Gastrocnemius medialis (tissue), 4 donors: Measurements from ENCODE around the gene KRT10. TPM values are rescaled to one million over a fixed set of nuclear protein-coding genes. Genes with fewer than 3 reads are reported as not detected.

Experiments used
- ATAC-seq, 2 donors: fragments of 150-250 bp; one replicate each; pipeline ENCODE4 v1.9.1; 2016
- DNase-seq, 2 donors: peaks; one replicate each; pipeline ENCODE4 v3.0.0-alpha.2; 2019
- H3K27ac ChIP-seq, 4 donors: fragments of 200-600 bp; sonication (generic); 1 replicate in 1 of 4; 2 replicates in 3 of 4; pipeline ENCODE4 v1.5.1; 2016 to 2018; ENCODE audit warnings: mild to moderate bottlenecking in 2 of 4, moderate library complexity in 1 of 4
- H3K27me3 ChIP-seq, 3 donors: fragments of 200-600 bp; sonication (generic) in 2 of 3; 1 replicate in 1 of 3; 2 replicates in 2 of 3; pipeline versions ENCODE4 v1.5.1 to v1.6.0; 2016 to 2019; ENCODE audit warnings: mild to moderate bottlenecking in 1 of 3, moderate library complexity in 1 of 3
- H3K36me3 ChIP-seq, 2 donors: fragments of 200-600 bp; sonication (generic) in 1 of 2; one replicate each; pipeline ENCODE4 v1.5.1; 2017 to 2018
- H3K4me1 ChIP-seq, 2 donors: fragments of 200-600 bp; sonication (generic) in 1 of 2; one replicate each; pipeline ENCODE4 v1.5.1; 2016 to 2017; ENCODE audit warnings: mild to moderate bottlenecking in 2 of 2
- H3K4me3 ChIP-seq, 4 donors: fragments of 200-600 bp; sonication (generic) in 3 of 4; 1 replicate in 1 of 4; 2 replicates in 3 of 4; pipeline ENCODE4 v1.5.1; 2016 to 2019; ENCODE audit warnings: mild to moderate bottlenecking in 2 of 4
- H3K9me3 ChIP-seq, 3 donors: fragments of 200-600 bp; sonication (generic) in 2 of 3; 1 replicate in 1 of 3; 2 replicates in 2 of 3; pipeline ENCODE4 v1.5.1; 2016 to 2019
- CTCF ChIP-seq, 5 experiments: fragments of 450-650 bp in 3 of 5; fragments of 200-600 bp in 2 of 5; sonication (generic) in 2 of 5; IDR thresholded peaks in 4 of 5; conservative IDR thresholded peaks in 1 of 5; 1 replicate in 4 of 5; 2 replicates in 1 of 5; pipeline ENCODE4 v1.5.1; 2016 to 2019; ENCODE audit warnings: antibody characterized with exemption in 5 of 5, mild to moderate bottlenecking in 3 of 5, moderate library complexity in 3 of 5
- POLR2A ChIP-seq, 2 donors: fragments of 450-650 bp; IDR thresholded peaks; one replicate each; pipeline ENCODE4 v1.6.1; 2017; ENCODE audit warnings: antibody characterized with exemption in 2 of 2, mild to moderate bottlenecking in 2 of 2, moderate library complexity in 2 of 2
- in situ Hi-C, 4 donors: fragments of 200-750 bp; cut with MboI; loops; one replicate each; pipeline versions ENCODE4 v1.15.0 to v1.8.0; 2017; ENCODE audit warnings: low sequenced_read_pairs in 4 of 4
- intact Hi-C: fragments of 100-400 bp; cut with DNase I; formaldehyde crosslinking; loops from one replicate; pipeline ENCODE4 v1.15.1; 2023; ENCODE audit warnings: low total_unique reads
- total RNA-seq, 4 donors: library from RNA; depleted of rRNA; stranded (reverse); fragments of >200 nt; gene quantifications; one replicate each; pipeline versions ENCODE4 v1.1.0 to v1.2.3, GENCODE V29; 2016

KRT10 gene
- total RNA-seq, 4 donors from 2014 or later = 0.20 to 21.9 (median 9.4) TPM

GRCh38 chr17:40794466-40794865 is 27.9 kb downstream of the KRT10 start:
- no peak for ATAC-seq
- Histone ChIP-seq H3K36me3 (no peaks in the 10 kb centered on the region), H3K27me3 (peaks cover 4 to 33% (median 20%) of the 10 kb centered on the region in 3 donors), H3K4me3 (no peak overlapping the region), H3K4me1 (no peaks in the 10 kb centered on the region), H3K27ac (no peak overlapping the region), H3K9me3 (no peaks in the 10 kb centered on the region)
- no peak for TF ChIP-seq CTCF (IDR thresholded peaks at IDR 0.05 in 4 of 5, conservative IDR thresholded peaks at IDR 0.05 in 1 of 5)
- TF ChIP-seq POLR2A (IDR thresholded peaks at IDR 0.05) = no peak
- in situ Hi-C loops = loop anchor here in 3 of 4 donors (10.0 kb wide), 2 partner anchors 170 to 180 kb away; no protein-coding TSS in a partner anchor
- intact Hi-C loops = no loop called here
- no peak for DNase-seq

- peaks cover 3 to 32% (median 20%) of the 10 kb centered on the region in 3 donors for H3K27me3 ChIP-seq
- H3K9me3 ChIP-seq = no peaks in the 10 kb centered on the region
- in situ Hi-C loops = loop anchor here in 3 of 4 donors (10.0 kb wide), 2 partner anchors 169 to 179 kb away; no protein-coding TSS in a partner anchor
- TF ChIP-seq CTCF (IDR thresholded peaks at IDR 0.05 in 4 of 5, conservative IDR thresholded peaks at IDR 0.05 in 1 of 5) (no peak), POLR2A (IDR thresholded peaks at IDR 0.05) (no peak)
- no peak overlapping the region for H3K4me3 ChIP-seq
- H3K4me1 ChIP-seq = no peaks in the 10 kb centered on the region
- DNase-seq (no peak), ATAC-seq (no peak)
- H3K36me3 ChIP-seq = no peaks in the 10 kb centered on the region
- intact Hi-C loops = no loop called here
- no peak overlapping the region for H3K27ac ChIP-seq
Observed at GRCh38 chr17:40793832-40794231, 28.6 kb downstream of the KRT10 start.

- TF ChIP-seq POLR2A (IDR thresholded peaks at IDR 0.05) (no peak), CTCF (IDR thresholded peaks at IDR 0.05 in 4 of 5, conservative IDR thresholded peaks at IDR 0.05 in 1 of 5) (peak in 4 of 5 experiments; percentile 7 to 47 (median 40))
- Histone ChIP-seq H3K27me3 (peaks cover 3 to 23% (median 7%) of the 10 kb centered on the region in 3 donors), H3K4me3 (no peak overlapping the region), H3K4me1 (no peaks in the 10 kb centered on the region), H3K9me3 (no peaks in the 10 kb centered on the region), H3K36me3 (no peaks in the 10 kb centered on the region), H3K27ac (no peak overlapping the region)
- intact Hi-C loops = loop anchor here (2.0 kb wide), 1 partner anchor 171 kb away; no protein-coding TSS in a partner anchor
- in situ Hi-C loops = loop anchor here in 3 of 4 donors (10.0 kb wide), 2 partner anchors 167 to 177 kb away; no protein-coding TSS in a partner anchor
- DNase-seq = no peak
- ATAC-seq = no peak
Observed at GRCh38 chr17:40791787-40792436, 30.5 kb downstream of the KRT10 start.

- no peaks in the 10 kb centered on the region for H3K4me1 ChIP-seq
- no peak for DNase-seq
- no peaks in the 10 kb centered on the region for H3K9me3 ChIP-seq
- H3K27ac ChIP-seq = no peak overlapping the region
- H3K36me3 ChIP-seq = no peaks in the 10 kb centered on the region
- no peak overlapping the region for H3K4me3 ChIP-seq
- intact Hi-C loops (loop anchor here (2.0 kb wide), 1 partner anchor 170 kb away; no protein-coding TSS in a partner anchor), in situ Hi-C loops (loop anchor here in 3 of 4 donors (10.0 kb wide), 2 partner anchors 166 to 176 kb away; no protein-coding TSS in a partner anchor)
- TF ChIP-seq CTCF (IDR thresholded peaks at IDR 0.05 in 4 of 5, conservative IDR thresholded peaks at IDR 0.05 in 1 of 5) (no peak), POLR2A (IDR thresholded peaks at IDR 0.05) (no peak)
- no peak for ATAC-seq
- peaks cover 0 to 16% (median under 1%) of the 10 kb centered on the region in 3 donors for H3K27me3 ChIP-seq
Observed at GRCh38 chr17:40791111-40791510, 31.3 kb downstream of the KRT10 start.
